H9 (cell line): ENCODE measurements around the gene SEMA3G. TPM values are rescaled to one million over a fixed set of nuclear protein-coding genes. Genes with fewer than 3 reads are reported as not detected.

Source experiments
- DNase-seq: peaks from one replicate; pipeline ENCODE4 v3.0.0-alpha.2; 2017
- H2AFZ ChIP-seq: one replicate; pipeline ENCODE4 v1.6.1; 2013; ENCODE audit warnings: mild to moderate bottlenecking, low read length, control low read depth, moderate library complexity
- H2AK5ac ChIP-seq: 2 replicates; pipeline ENCODE4 v1.6.1; 2013; ENCODE audit warnings: low read length, control low read depth, mixed read lengths; ENCODE audit not compliant: insufficient read length
- H2BK120ac ChIP-seq: one replicate; pipeline ENCODE4 v1.6.1; 2013; ENCODE audit warnings: low read depth, mild to moderate bottlenecking, low read length, control low read depth, inconsistent platforms; ENCODE audit not compliant: poor library complexity, severe bottlenecking
- H2BK12ac ChIP-seq: 2 replicates; pipeline ENCODE4 v1.6.1; 2013; ENCODE audit warnings: low read length, control low read depth, mixed read lengths, low read depth; ENCODE audit not compliant: insufficient read length
- H2BK15ac ChIP-seq: 2 replicates; pipeline ENCODE4 v1.6.1; 2013; ENCODE audit warnings: low read depth, low read length, control low read depth
- H2BK20ac ChIP-seq: one replicate; pipeline ENCODE4 v1.6.1; 2013; ENCODE audit warnings: low read depth, mild to moderate bottlenecking, low read length, control low read depth, inconsistent platforms; ENCODE audit not compliant: poor library complexity, severe bottlenecking
- H2BK5ac ChIP-seq: 2 replicates; pipeline ENCODE4 v1.6.1; 2013; ENCODE audit warnings: low read length, control low read depth, mixed read lengths; ENCODE audit not compliant: insufficient read length
- H3K14ac ChIP-seq: 2 replicates; pipeline ENCODE4 v1.6.1; 2013; ENCODE audit warnings: low read length, control low read depth; ENCODE audit not compliant: insufficient read depth
- H3K18ac ChIP-seq: 2 replicates; pipeline ENCODE4 v1.6.1; 2013; ENCODE audit warnings: low read depth, mild to moderate bottlenecking, mixed read lengths, low read length, control low read depth; ENCODE audit not compliant: insufficient read length
- H3K23ac ChIP-seq: 2 replicates; pipeline ENCODE4 v1.6.1; 2013; ENCODE audit warnings: low read length, control low read depth, mixed read lengths, low read depth; ENCODE audit not compliant: insufficient read length
- H3K23me2 ChIP-seq: 2 replicates; pipeline ENCODE4 v1.6.1; 2013; ENCODE audit warnings: low read depth, mild to moderate bottlenecking, mixed read lengths, low read length, control low read depth; ENCODE audit not compliant: insufficient read length, poor library complexity, severe bottlenecking
- H3K27ac ChIP-seq: 2 replicates; pipeline ENCODE4 v1.5.1; 2013; ENCODE audit warnings: low read length, control low read depth, mixed read lengths, low read depth; ENCODE audit not compliant: insufficient read length
- H3K27me3 ChIP-seq: 2 replicates; pipeline ENCODE4 v1.6.1; 2013; ENCODE audit warnings: low read length, control low read depth, inconsistent platforms; ENCODE audit not compliant: insufficient read depth
- H3K4ac ChIP-seq: 2 replicates; pipeline ENCODE4 v1.6.1; 2013; ENCODE audit warnings: low read depth, mild to moderate bottlenecking, control low read depth, inconsistent platforms, low read length, moderate library complexity
- H3K4me1 ChIP-seq: 2 replicates; pipeline ENCODE4 v1.6.1; 2013; ENCODE audit warnings: low read length, control low read depth, inconsistent platforms; ENCODE audit not compliant: insufficient read depth
- H3K4me2 ChIP-seq: 2 replicates; pipeline ENCODE4 v1.6.1; 2013; ENCODE audit warnings: low read length, control low read depth, mixed read lengths; ENCODE audit not compliant: insufficient read length, insufficient read depth
- H3K56ac ChIP-seq: 2 replicates; pipeline ENCODE4 v1.6.1; 2013; ENCODE audit warnings: low read depth, mild to moderate bottlenecking, mixed read lengths, low read length, control low read depth; ENCODE audit not compliant: insufficient read length
- H3K79me1 ChIP-seq: 2 replicates; pipeline ENCODE4 v1.6.1; 2013; ENCODE audit warnings: low read depth, mild to moderate bottlenecking, moderate library complexity, low read length, control low read depth, inconsistent platforms; ENCODE audit not compliant: insufficient read depth, poor library complexity, severe bottlenecking
- H3K79me2 ChIP-seq: 2 replicates; pipeline ENCODE4 v1.6.1; 2013; ENCODE audit warnings: low read length, control low read depth, inconsistent platforms; ENCODE audit not compliant: insufficient read depth
- H3K9ac ChIP-seq: 2 replicates; pipeline ENCODE4 v1.6.1; 2013; ENCODE audit warnings: low read length, control low read depth, mixed read lengths; ENCODE audit not compliant: insufficient read length; ENCODE audit errors: extremely low read depth
- H3K9me3 ChIP-seq: one replicate; pipeline ENCODE4 v1.6.1; 2013; ENCODE audit warnings: low read depth, low read length, inconsistent platforms; ENCODE audit not compliant: control insufficient read depth
- H3T11ph ChIP-seq: one replicate; pipeline ENCODE4 v1.6.1; 2013; ENCODE audit warnings: mild to moderate bottlenecking, low read length, control low read depth, inconsistent platforms
- H4K20me1 ChIP-seq: one replicate; pipeline ENCODE4 v1.6.1; 2013; ENCODE audit not compliant: control insufficient read depth, insufficient read length, insufficient read depth
- H4K5ac ChIP-seq: 2 replicates; pipeline ENCODE4 v1.6.1; 2013; ENCODE audit warnings: low read depth, mild to moderate bottlenecking, mixed read lengths, low read length, control low read depth; ENCODE audit not compliant: insufficient read length
- H4K8ac ChIP-seq: replicated peaks from 2 replicates; pipeline ENCODE4 v1.6.1; 2013; ENCODE audit warnings: low read length, control low read depth, mixed read lengths, low read depth; ENCODE audit not compliant: insufficient read length
- H4K91ac ChIP-seq: 2 replicates; pipeline ENCODE4 v1.6.1; 2013; ENCODE audit warnings: low read depth, mild to moderate bottlenecking, moderate library complexity, mixed read lengths, low read length, control low read depth; ENCODE audit not compliant: insufficient read length
- H3K27ac Mint-ChIP-seq, 3 experiments: 2 replicates in 2 of 3; 3 replicates in 1 of 3; pipeline ENCODE4 v1.8.0; 2020 to 2021; ENCODE audit warnings: mixed read lengths in 3 of 3, mild to moderate bottlenecking in 1 of 3, moderate library complexity in 1 of 3
- H3K27me3 Mint-ChIP-seq: 2 replicates; pipeline ENCODE4 v1.8.0; 2021; ENCODE audit warnings: low read depth, mild to moderate bottlenecking, moderate library complexity, mixed read lengths
- H3K36me3 Mint-ChIP-seq, 3 experiments: 2 replicates in 2 of 3; 3 replicates in 1 of 3; pipeline ENCODE4 v1.8.0; 2020 to 2021; ENCODE audit warnings: low read depth in 3 of 3, mixed read lengths in 3 of 3; ENCODE audit not compliant: insufficient read depth in 1 of 3
- H3K4me1 Mint-ChIP-seq, 2 experiments: 2 replicates each; pipeline ENCODE4 v1.8.0; 2020; ENCODE audit warnings: mixed read lengths in 2 of 2
- H3K4me3 Mint-ChIP-seq, 2 experiments: 2 replicates in 1 of 2; 3 replicates in 1 of 2; pipeline ENCODE4 v1.8.0; 2020 to 2021; ENCODE audit warnings: mild to moderate bottlenecking in 2 of 2, mixed read lengths in 2 of 2, moderate library complexity in 1 of 2
- H3K9me3 Mint-ChIP-seq, 2 experiments: 2 replicates in 1 of 2; 3 replicates in 1 of 2; pipeline ENCODE4 v1.8.0; 2020; ENCODE audit warnings: mild to moderate bottlenecking in 2 of 2, mixed read lengths in 2 of 2, moderate library complexity in 1 of 2
- CTCF ChIP-seq: fragments of 200-600 bp; sonication (generic); conservative IDR thresholded peaks from 3 replicates; pipeline ENCODE4 v1.8.0; 2021; ENCODE audit warnings: antibody characterized with exemption, mild to moderate bottlenecking
- WGBS: extraction: QIAGEN DNeasy Blood & Tissue Kit; methylation state at CpG from one replicate; pipeline ENCODE4 v1.1.7; 2013; ENCODE audit warnings: missing lambda C conversion rate, low lambda C conversion rate, mixed read lengths; ENCODE audit not compliant: insufficient read length; ENCODE audit errors: extremely low coverage; 5-methylcytosine and 5-hydroxymethylcytosine counted together
- total RNA-seq: library from RNA; stranded (reverse); gene quantifications from 2 replicates; pipeline ENCODE4 v1.2.1, GENCODE V29; 2021

The SEMA3G gene
- total RNA-seq, 1 experiment from 2014 or later: 2.4 TPM

GRCh38 chr3:52406791-52407510 lies 38.0 kb downstream of the SEMA3G start:
- Histone ChIP-seq H3K27ac (no peak overlapping the region), H4K8ac (no peak overlapping the region), H2AK5ac (no peak overlapping the region), H3K56ac (no peak overlapping the region), H2BK15ac (no peak overlapping the region), H4K20me1 (no peaks in the 10 kb centered on the region), H3K4me2 (no peak overlapping the region), H3T11ph (no peak overlapping the region), H2BK12ac (no peak overlapping the region), H3K27me3 (no peaks in the 10 kb centered on the region), H4K91ac (no peak overlapping the region), H3K14ac (no peak overlapping the region), H2BK20ac (no peak overlapping the region), H3K23me2 (peaks cover 17% of the 10 kb centered on the region), H4K5ac (no peak overlapping the region), H2BK120ac (no peak overlapping the region), H3K79me1 (peaks cover 4% of the 10 kb centered on the region), H3K4me1 (no peaks in the 10 kb centered on the region), H3K9ac (no peak overlapping the region), H3K23ac (no peak overlapping the region), H2BK5ac (no peak overlapping the region), H3K4ac (no peak overlapping the region), H3K18ac (no peak overlapping the region), H2AFZ (no peak overlapping the region), H3K79me2 (peaks cover 3% of the 10 kb centered on the region; the same call in 1 of the 2 replicates), H3K9me3 (no peaks in the 10 kb centered on the region)
- WGBS: no CpG with 5 or more reads among the region's 20 CpGs
- Mint-ChIP-seq H3K4me3 (no peak overlapping the region), H3K27me3 (no peaks in the 10 kb centered on the region), H3K9me3 (no peaks in the 10 kb centered on the region; a peak in 1 of 5 replicates), H3K36me3 (peaks cover 33 to 65% (median 62%) of the 10 kb centered on the region in 3 experiments), H3K27ac (no peak overlapping the region), H3K4me1 (peaks cover 18 to 20% of the 10 kb centered on the region in 2 experiments)
- no peak for TF ChIP-seq CTCF
- DNase-seq: no peak
